ENCODE measurements around the gene COCH.

- TF ChIP-seq, protein P1, sequence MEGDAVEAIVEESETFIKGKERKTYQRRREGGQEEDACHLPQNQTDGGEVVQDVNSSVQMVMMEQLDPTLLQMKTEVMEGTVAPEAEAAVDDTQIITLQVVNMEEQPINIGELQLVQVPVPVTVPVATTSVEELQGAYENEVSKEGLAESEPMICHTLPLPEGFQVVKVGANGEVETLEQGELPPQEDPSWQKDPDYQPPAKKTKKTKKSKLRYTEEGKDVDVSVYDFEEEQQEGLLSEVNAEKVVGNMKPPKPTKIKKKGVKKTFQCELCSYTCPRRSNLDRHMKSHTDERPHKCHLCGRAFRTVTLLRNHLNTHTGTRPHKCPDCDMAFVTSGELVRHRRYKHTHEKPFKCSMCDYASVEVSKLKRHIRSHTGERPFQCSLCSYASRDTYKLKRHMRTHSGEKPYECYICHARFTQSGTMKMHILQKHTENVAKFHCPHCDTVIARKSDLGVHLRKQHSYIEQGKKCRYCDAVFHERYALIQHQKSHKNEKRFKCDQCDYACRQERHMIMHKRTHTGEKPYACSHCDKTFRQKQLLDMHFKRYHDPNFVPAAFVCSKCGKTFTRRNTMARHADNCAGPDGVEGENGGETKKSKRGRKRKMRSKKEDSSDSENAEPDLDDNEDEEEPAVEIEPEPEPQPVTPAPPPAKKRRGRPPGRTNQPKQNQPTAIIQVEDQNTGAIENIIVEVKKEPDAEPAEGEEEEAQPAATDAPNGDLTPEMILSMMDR (conservative IDR thresholded peaks at IDR 0.05; ENCODE audit: low read depth, low read length) = no peak
- TF ChIP-seq EZH2 (IDR thresholded peaks at IDR 0.05; ENCODE audit: borderline replicate concordance, low read depth, low read length, poor library complexity, severe bottlenecking) = no peak
Measured at GRCh38 chr14:30925254-30925653, 50.9 kb downstream of the COCH start.
